SU-DHL-6 (cell line): ENCODE data around the gene SH2D4B.

Source experiments
- H2AFZ ChIP-seq: fragments of 200-600 bp; sonication (generic); 2 replicates; pipeline ENCODE4 v1.6.1; 2014; ENCODE audit warnings: low read depth, mild to moderate bottlenecking, moderate library complexity, mixed read lengths, antibody characterized with exemption, low read length; ENCODE audit not compliant: severe bottlenecking
- H3F3A ChIP-seq: fragments of 200-600 bp; shearing (Covaris generic); 2 replicates; pipeline ENCODE4 v1.6.0; 2016; ENCODE audit warnings: antibody characterized with exemption, mild to moderate bottlenecking; ENCODE audit not compliant: insufficient read depth
- H3K27ac ChIP-seq: fragments of 200-600 bp; sonication (generic); 2 replicates; pipeline ENCODE4 v1.5.1; 2016; ENCODE audit warnings: low read depth, mild to moderate bottlenecking, low read length, moderate library complexity, mixed read lengths
- H3K27me3 ChIP-seq: fragments of 200-600 bp; sonication (generic), shearing (Covaris generic); 2 replicates; pipeline ENCODE4 v1.6.0; 2014; ENCODE audit warnings: mild to moderate bottlenecking, low read length
- H3K36me3 ChIP-seq: fragments of 200-600 bp; sonication (generic); 2 replicates; pipeline ENCODE4 v1.6.1; 2014; ENCODE audit warnings: mild to moderate bottlenecking, low read length, mixed read lengths
- H3K4me2 ChIP-seq: fragments of 300-600, 200-600 bp; shearing (Covaris generic), sonication (generic); 2 replicates; pipeline ENCODE4 v1.6.0; 2014; ENCODE audit warnings: low read length, low read depth, mild to moderate bottlenecking; ENCODE audit not compliant: poor library complexity, severe bottlenecking
- H3K4me3 ChIP-seq: fragments of 200-600 bp; sonication (generic); 2 replicates; pipeline ENCODE4 v1.5.1; 2014; ENCODE audit warnings: antibody characterized with exemption, low read length, mild to moderate bottlenecking, mixed read lengths; ENCODE audit not compliant: insufficient read depth, poor library complexity, severe bottlenecking
- H3K79me2 ChIP-seq: fragments of 200-600 bp; sonication (generic); 2 replicates; pipeline ENCODE4 v1.6.1; 2014; ENCODE audit warnings: mild to moderate bottlenecking, low read length, moderate library complexity; ENCODE audit not compliant: insufficient read depth
- H3K9ac ChIP-seq: fragments of 200-600 bp; sonication (generic); 2 replicates; pipeline ENCODE4 v1.7.0; 2014; ENCODE audit warnings: mild to moderate bottlenecking, low read length
- H3K9me2 ChIP-seq: fragments of 200-600 bp; sonication (generic); replicated peaks from 2 replicates; pipeline ENCODE4 v1.6.1; 2014; ENCODE audit warnings: low read length; ENCODE audit not compliant: insufficient read depth
- H3K9me3 ChIP-seq: fragments of 200-600 bp; sonication (generic); 2 replicates; pipeline ENCODE4 v1.6.1; 2014; ENCODE audit warnings: low read length, mixed read lengths; ENCODE audit not compliant: insufficient read depth
- H4K20me1 ChIP-seq: fragments of 200-600 bp; sonication (generic); 2 replicates; pipeline ENCODE4 v1.6.1; 2014; ENCODE audit warnings: low read depth, mild to moderate bottlenecking, antibody characterized with exemption, low read length, moderate library complexity, mixed read lengths
- CTCF ChIP-seq: fragments of 200-600 bp; sonication (generic); IDR thresholded peaks from one replicate; pipeline ENCODE4 v1.5.1; 2017; ENCODE audit warnings: antibody characterized with exemption, mild to moderate bottlenecking, low read length, moderate library complexity; ENCODE audit not compliant: insufficient read depth, poor library complexity, severe bottlenecking
- EZH2phosphoT487 ChIP-seq: fragments of 200-600 bp; sonication (generic), shearing (Covaris generic); conservative IDR thresholded peaks from 2 replicates; pipeline ENCODE4 v1.6.1; 2018; ENCODE audit warnings: mild to moderate bottlenecking, antibody characterized with exemption, low read length, moderate library complexity, mixed read lengths

The SH2D4B gene

GRCh38 chr10:80524190-80524909 is 13.4 kb upstream of the SH2D4B start:
- Histone ChIP-seq H3K27ac (no peak overlapping the region), H3F3A (no peaks in the 10 kb centered on the region), H2AFZ (no peak overlapping the region), H3K9me2 (no peaks in the 10 kb centered on the region), H3K27me3 (no peaks in the 10 kb centered on the region), H3K9ac (no peak overlapping the region), H4K20me1 (no peaks in the 10 kb centered on the region), H3K79me2 (no peaks in the 10 kb centered on the region), H3K4me2 (no peak overlapping the region), H3K4me3 (no peak overlapping the region), H3K9me3 (no peaks in the 10 kb centered on the region), H3K36me3 (no peaks in the 10 kb centered on the region)
- no peak for TF ChIP-seq EZH2phosphoT487
- no peak for TF ChIP-seq CTCF

- Histone ChIP-seq H3K9ac (no peak overlapping the region), H3K27ac (no peak overlapping the region), H3F3A (no peaks in the 10 kb centered on the region), H2AFZ (no peak overlapping the region), H3K4me2 (no peak overlapping the region), H4K20me1 (no peaks in the 10 kb centered on the region), H3K9me2 (no peaks in the 10 kb centered on the region), H3K9me3 (no peaks in the 10 kb centered on the region), H3K27me3 (no peaks in the 10 kb centered on the region), H3K4me3 (no peak overlapping the region), H3K36me3 (no peaks in the 10 kb centered on the region), H3K79me2 (no peaks in the 10 kb centered on the region)
- TF ChIP-seq CTCF (no peak), EZH2phosphoT487 (no peak)
These were observed 11.5 kb upstream of the SH2D4B start for GRCh38 chr10:80526218-80526617.

- no peak overlapping the region for H3K4me2 ChIP-seq
- TF ChIP-seq CTCF (no peak), EZH2phosphoT487 (no peak)
- H3K4me3 ChIP-seq, result no peak overlapping the region
These were observed 11.0 kb upstream of the SH2D4B start for GRCh38 chr10:80526742-80527141.

More at GRCh38 chr10:80526742-80527141, 11.0 kb upstream of the SH2D4B start:
- no peak overlapping the region for H3K27ac ChIP-seq
- H3K79me2 ChIP-seq, result no peaks in the 10 kb centered on the region
- H2AFZ ChIP-seq, result no peak overlapping the region
- H3K9me3 ChIP-seq, result no peaks in the 10 kb centered on the region
- no peaks in the 10 kb centered on the region for H3F3A ChIP-seq
- no peaks in the 10 kb centered on the region for H3K9me2 ChIP-seq
- H3K9ac ChIP-seq, result no peak overlapping the region
- H3K36me3 ChIP-seq, result no peaks in the 10 kb centered on the region
- H4K20me1 ChIP-seq, result no peaks in the 10 kb centered on the region
- H3K27me3 ChIP-seq, result no peaks in the 10 kb centered on the region
